GM19099 (cell line): ENCODE results near the gene CUTC.

ENCODE experiments used
- POLR2A ChIP-seq: IDR thresholded peaks from 3 replicates; pipeline ENCODE4 v1.6.1; 2011; ENCODE audit warnings: low read depth; ENCODE audit not compliant: insufficient read length; ENCODE audit errors: extremely low read depth

CUTC gene

GRCh38 chr10:99733366-99733765, 1.3 kb downstream of the CUTC start:
- no peak for TF ChIP-seq POLR2A

GRCh38 chr10:99740260-99740659, 8.2 kb downstream of the CUTC start:
- no peak for TF ChIP-seq POLR2A

GRCh38 chr10:99740933-99741559, 9.0 kb downstream of the CUTC start:
- no peak for TF ChIP-seq POLR2A

- no peak for TF ChIP-seq POLR2A
Measured at GRCh38 chr10:99742254-99742653, 10.2 kb downstream of the CUTC start.

GRCh38 chr10:99742701-99743100, 10.7 kb downstream of the CUTC start:
- TF ChIP-seq POLR2A = no peak

- TF ChIP-seq POLR2A = no peak
Measured at GRCh38 chr10:99743841-99744240, 11.8 kb downstream of the CUTC start.

- TF ChIP-seq POLR2A = no peak
Measured at GRCh38 chr10:99748823-99749451, 16.9 kb downstream of the CUTC start.

- no peak for TF ChIP-seq POLR2A
Measured at GRCh38 chr10:99750641-99751040, 18.6 kb downstream of the CUTC start.

GRCh38 chr10:99754670-99755069, 22.6 kb downstream of the CUTC start:
- TF ChIP-seq POLR2A = no peak

- TF ChIP-seq POLR2A = no peak
Measured at GRCh38 chr10:99756159-99756558, 24.1 kb downstream of the CUTC start.

GRCh38 chr10:99758211-99758891, 26.3 kb downstream of the CUTC start:
- no peak for TF ChIP-seq POLR2A

GRCh38 chr10:99760321-99760720, 28.3 kb downstream of the CUTC start:
- TF ChIP-seq POLR2A = no peak

GRCh38 chr10:99761365-99761764, 29.3 kb downstream of the CUTC start:
- TF ChIP-seq POLR2A = no peak

GRCh38 chr10:99765672-99766301, 33.8 kb downstream of the CUTC start:
- no peak for TF ChIP-seq POLR2A

GRCh38 chr10:99766302-99766681, 34.3 kb downstream of the CUTC start:
- no peak for TF ChIP-seq POLR2A

- no peak for TF ChIP-seq POLR2A
Measured at GRCh38 chr10:99767901-99768300, 35.9 kb downstream of the CUTC start.
